ENCODE measurements around the gene MAST2.
"Not testable (repeated sequence)": the region's sequence is repeated elsewhere in the genome, so short reads cannot be mapped to it uniquely, and the experiment has no call there.

MAST2 gene

GRCh38 chr1:45927231-45927915 is 124.0 kb downstream of the MAST2 start:
- not testable (repeated sequence) for H3K27ac Mint-ChIP-seq; ATAC-seq (replicated peaks); H3K4me3 Mint-ChIP-seq; H3K36me3 Mint-ChIP-seq (ENCODE audit: insufficient read depth); H3K9me3 Mint-ChIP-seq; H3K27me3 Mint-ChIP-seq; DNase-seq
- peaks cover 14 to 21% of the 10 kb centered on the region in 2 donors for H3K4me1 Mint-ChIP-seq (ENCODE audit: low read depth in 2 of 2)

GRCh38 chr1:45928486-45929205 is 125.2 kb downstream of the MAST2 start:
- ATAC-seq (replicated peaks) (peak; percentile 39), DNase-seq (no peak)
- H3K4me1 Mint-ChIP-seq (ENCODE audit: low read depth in 2 of 2) = peaks cover 14 to 21% of the 10 kb centered on the region in 2 donors
- no peak overlapping the region for H3K4me3 Mint-ChIP-seq
- no peaks in the 10 kb centered on the region for H3K9me3 Mint-ChIP-seq
- H3K27ac Mint-ChIP-seq = peak overlapping the region; percentile 11 to 73
- no peaks in the 10 kb centered on the region for H3K27me3 Mint-ChIP-seq
- H3K36me3 Mint-ChIP-seq (ENCODE audit: insufficient read depth) = peaks cover 3% of the 10 kb centered on the region

- Mint-ChIP-seq H3K4me3 (no peak overlapping the region), H3K9me3 (no peaks in the 10 kb centered on the region), H3K4me1 (ENCODE audit: low read depth in 2 of 2) (peaks cover 14 to 21% of the 10 kb centered on the region in 2 donors), H3K27ac (peak overlapping the region; percentile 11 to 73), H3K27me3 (no peaks in the 10 kb centered on the region), H3K36me3 (ENCODE audit: insufficient read depth) (peaks cover 3% of the 10 kb centered on the region)
- ATAC-seq (replicated peaks) (no peak), DNase-seq (no peak)
Measured at GRCh38 chr1:45929257-45929687, 125.9 kb downstream of the MAST2 start.

GRCh38 chr1:45930258-45931150 is 127.1 kb downstream of the MAST2 start:
- Mint-ChIP-seq H3K27me3 (no peaks in the 10 kb centered on the region), H3K27ac (peak overlapping the region in 1 of 2 donors; percentile 11), H3K36me3 (ENCODE audit: insufficient read depth) (no peaks in the 10 kb centered on the region), H3K4me3 (no peak overlapping the region), H3K4me1 (ENCODE audit: low read depth in 2 of 2) (peaks cover 14 to 18% of the 10 kb centered on the region in 2 donors), H3K9me3 (no peaks in the 10 kb centered on the region)
- ATAC-seq (replicated peaks) (no peak), DNase-seq (no peak)

- not testable (repeated sequence) for H3K27me3 Mint-ChIP-seq; H3K4me3 Mint-ChIP-seq; DNase-seq; H3K9me3 Mint-ChIP-seq; H3K27ac Mint-ChIP-seq; H3K36me3 Mint-ChIP-seq (ENCODE audit: insufficient read depth); ATAC-seq (replicated peaks)
- peaks cover 14 to 15% of the 10 kb centered on the region in 2 donors for H3K4me1 Mint-ChIP-seq (ENCODE audit: low read depth in 2 of 2)
Measured at GRCh38 chr1:45932205-45932604, 128.8 kb downstream of the MAST2 start.

GRCh38 chr1:45934947-45935346 is 131.5 kb downstream of the MAST2 start:
- H3K4me1 Mint-ChIP-seq (ENCODE audit: low read depth in 2 of 2) = peaks cover 0 to 3% of the 10 kb centered on the region in 2 donors
- H3K9me3 Mint-ChIP-seq = no peaks in the 10 kb centered on the region
- H3K4me3 Mint-ChIP-seq = no peak overlapping the region
- H3K27me3 Mint-ChIP-seq = no peaks in the 10 kb centered on the region
- DNase-seq = no peak
- H3K36me3 Mint-ChIP-seq (ENCODE audit: insufficient read depth) = no peaks in the 10 kb centered on the region
- H3K27ac Mint-ChIP-seq = no peak overlapping the region
- no peak for ATAC-seq (replicated peaks)

- H3K4me1 Mint-ChIP-seq (ENCODE audit: low read depth in 2 of 2) = peaks cover 0 to 3% of the 10 kb centered on the region in 2 donors
- H3K27me3 Mint-ChIP-seq = no peaks in the 10 kb centered on the region
- no peak overlapping the region for H3K27ac Mint-ChIP-seq
- ATAC-seq (replicated peaks) (no peak), DNase-seq (no peak)
- peaks cover 0 to 3% of the 10 kb centered on the region in 2 donors for H3K9me3 Mint-ChIP-seq
- no peaks in the 10 kb centered on the region for H3K36me3 Mint-ChIP-seq (ENCODE audit: insufficient read depth)
- H3K4me3 Mint-ChIP-seq = no peak overlapping the region
Measured at GRCh38 chr1:45938029-45938428, 134.6 kb downstream of the MAST2 start.

GRCh38 chr1:45942411-45942810 is 139.0 kb downstream of the MAST2 start:
- Mint-ChIP-seq H3K27me3 (no peaks in the 10 kb centered on the region), H3K27ac (no peak overlapping the region), H3K4me3 (no peak overlapping the region), H3K36me3 (ENCODE audit: insufficient read depth) (no peaks in the 10 kb centered on the region), H3K9me3 (peaks cover 0 to 3% of the 10 kb centered on the region in 2 donors), H3K4me1 (ENCODE audit: low read depth in 2 of 2) (peaks cover 0 to 3% of the 10 kb centered on the region in 2 donors)
- no peak for ATAC-seq (replicated peaks)
- DNase-seq = no peak

- Mint-ChIP-seq H3K36me3 (ENCODE audit: insufficient read depth) (no peaks in the 10 kb centered on the region), H3K27ac (no peak overlapping the region), H3K4me3 (no peak overlapping the region), H3K4me1 (ENCODE audit: low read depth in 2 of 2) (peaks cover 0 to 3% of the 10 kb centered on the region in 2 donors), H3K9me3 (peaks cover 0 to 3% of the 10 kb centered on the region in 2 donors), H3K27me3 (no peaks in the 10 kb centered on the region)
- DNase-seq = no peak
- no peak for ATAC-seq (replicated peaks)
Measured at GRCh38 chr1:45943185-45943584, 139.8 kb downstream of the MAST2 start.

- no peak for ATAC-seq (replicated peaks)
- Mint-ChIP-seq H3K27me3 (no peaks in the 10 kb centered on the region), H3K27ac (no peak overlapping the region), H3K4me1 (ENCODE audit: low read depth in 2 of 2) (no peaks in the 10 kb centered on the region), H3K9me3 (peaks cover 0 to 3% of the 10 kb centered on the region in 2 donors), H3K36me3 (ENCODE audit: insufficient read depth) (no peaks in the 10 kb centered on the region), H3K4me3 (no peak overlapping the region)
- no peak for DNase-seq
Measured at GRCh38 chr1:45945426-45945825, 142.0 kb downstream of the MAST2 start.

- H3K4me1 Mint-ChIP-seq (ENCODE audit: low read depth in 2 of 2); H3K27ac Mint-ChIP-seq; H3K36me3 Mint-ChIP-seq (ENCODE audit: insufficient read depth); H3K27me3 Mint-ChIP-seq; H3K4me3 Mint-ChIP-seq; H3K9me3 Mint-ChIP-seq; DNase-seq; ATAC-seq (replicated peaks): not testable (repeated sequence)
Measured at GRCh38 chr1:45949462-45949861, 146.1 kb downstream of the MAST2 start.

GRCh38 chr1:45952072-45952471 is 148.7 kb downstream of the MAST2 start:
- DNase-seq (no peak), ATAC-seq (replicated peaks) (no peak)
- no peaks in the 10 kb centered on the region for H3K9me3 Mint-ChIP-seq
- no peaks in the 10 kb centered on the region for H3K36me3 Mint-ChIP-seq (ENCODE audit: insufficient read depth)
- no peaks in the 10 kb centered on the region for H3K27me3 Mint-ChIP-seq
- no peak overlapping the region for H3K4me3 Mint-ChIP-seq
- H3K4me1 Mint-ChIP-seq (ENCODE audit: low read depth in 2 of 2) = no peaks in the 10 kb centered on the region
- no peak overlapping the region for H3K27ac Mint-ChIP-seq

Data from effector memory CD8-positive, alpha-beta T cell (primary cell).